GM23248 (cell line): Measurements from ENCODE around the gene WDPCP. TPM values are rescaled to one million over a fixed set of nuclear protein-coding genes. Genes with fewer than 3 reads are reported as not detected.

ENCODE experiments used
- DNase-seq: peaks from one replicate; pipeline ENCODE4 v3.0.0-alpha.2; 2015
- H2AFZ ChIP-seq: fragments of 200-600 bp; sonication (generic); 2 replicates; pipeline ENCODE4 v1.6.1; 2016; ENCODE audit warnings: antibody characterized with exemption
- H3F3A ChIP-seq: fragments of 200-600 bp; sonication (generic); 2 replicates; pipeline ENCODE4 v1.6.1; 2016; ENCODE audit warnings: mild to moderate bottlenecking, antibody characterized with exemption, mixed run types; ENCODE audit not compliant: insufficient read depth
- H3K27ac ChIP-seq: fragments of 200-600 bp; sonication (generic); 2 replicates; pipeline ENCODE4 v1.5.1; 2016; ENCODE audit warnings: mild to moderate bottlenecking
- H3K27me3 ChIP-seq: fragments of 200-600 bp; sonication (generic); replicated peaks from 2 replicates; pipeline ENCODE4 v1.6.1; 2016; ENCODE audit warnings: mild to moderate bottlenecking; ENCODE audit not compliant: insufficient read depth
- H3K36me3 ChIP-seq: fragments of 200-600 bp; sonication (generic); 2 replicates; pipeline ENCODE4 v1.6.1; 2016; ENCODE audit warnings: low read depth, mild to moderate bottlenecking
- H3K4me1 ChIP-seq: fragments of 200-600 bp; sonication (generic); 2 replicates; pipeline ENCODE4 v1.6.1; 2016; ENCODE audit warnings: mild to moderate bottlenecking; ENCODE audit not compliant: insufficient read depth
- H3K4me2 ChIP-seq: fragments of 200-600 bp; sonication (generic); one replicate; pipeline ENCODE4 v1.6.1; 2016; ENCODE audit warnings: mild to moderate bottlenecking; ENCODE audit not compliant: unreplicated experiment
- H3K4me3 ChIP-seq: fragments of 200-600 bp; sonication (generic); 2 replicates; pipeline ENCODE4 v1.5.1; 2016; ENCODE audit warnings: mild to moderate bottlenecking
- H3K79me2 ChIP-seq: fragments of 200-600 bp; sonication (generic); 2 replicates; pipeline ENCODE4 v1.6.1; 2016; ENCODE audit warnings: mild to moderate bottlenecking; ENCODE audit not compliant: insufficient read depth
- H3K9ac ChIP-seq: fragments of 200-600 bp; sonication (generic); 2 replicates; pipeline ENCODE4 v1.6.1; 2016; ENCODE audit warnings: mild to moderate bottlenecking
- H3K9me2 ChIP-seq: fragments of 200-600 bp; sonication (generic); 2 replicates; pipeline ENCODE4 v1.6.1; 2016; ENCODE audit warnings: mixed run types, mild to moderate bottlenecking, moderate library complexity; ENCODE audit not compliant: insufficient read depth
- H3K9me3 ChIP-seq: fragments of 200-600 bp; sonication (generic); one replicate; pipeline ENCODE4 v1.6.1; 2017; ENCODE audit warnings: low read depth
- H4K20me1 ChIP-seq: fragments of 200-600 bp; sonication (generic); 2 replicates; pipeline ENCODE4 v1.6.0; 2016; ENCODE audit not compliant: insufficient read depth
- EZH2 ChIP-seq: fragments of 200-600 bp; sonication (generic); IDR thresholded peaks from 2 replicates; pipeline ENCODE4 v1.6.1; 2018; ENCODE audit warnings: antibody characterized with exemption, mild to moderate bottlenecking; ENCODE audit not compliant: insufficient read depth, poor library complexity, severe bottlenecking
- EZH2phosphoT487 ChIP-seq: fragments of 200-600 bp; sonication (generic); IDR thresholded peaks from 2 replicates; pipeline ENCODE4 v1.6.1; 2018; ENCODE audit warnings: antibody characterized with exemption, moderate library complexity, mild to moderate bottlenecking, low read depth; ENCODE audit not compliant: insufficient read depth
- WGBS, 2 experiments: methylation state at CpG; one replicate each; pipeline ENCODE4 v1.1.6; 2015 to 2017; ENCODE audit warnings: low lambda C conversion rate in 2 of 2, low coverage in 1 of 2; ENCODE audit errors: missing lambda C conversion rate in 2 of 2; 5-methylcytosine and 5-hydroxymethylcytosine counted together
- in situ Hi-C: fragments of 300-500 bp; cut with MboI; formaldehyde crosslinking; loops from 2 replicates; pipeline ENCODE4 v1.15.0; 2020
- polyA plus RNA-seq: library from polyadenylated mRNA; unstranded; fragments of >200 nt; fragmentation: Nextera tagmentation; extraction: Ambion mirVana; gene quantifications from 2 replicates; pipeline ENCODE4 v1.2.1, GENCODE V29; 2016
- total RNA-seq: library from RNA; depleted of rRNA; stranded (reverse); fragments of >200 nt; shearing (Covaris generic); gene quantifications from 2 replicates; pipeline ENCODE4 v1.2.3, GENCODE V29; 2014

The WDPCP gene
- total and polyA plus RNA-seq, 2 experiments from 2014 or later = 6.0 to 8.1 TPM

DNA sequence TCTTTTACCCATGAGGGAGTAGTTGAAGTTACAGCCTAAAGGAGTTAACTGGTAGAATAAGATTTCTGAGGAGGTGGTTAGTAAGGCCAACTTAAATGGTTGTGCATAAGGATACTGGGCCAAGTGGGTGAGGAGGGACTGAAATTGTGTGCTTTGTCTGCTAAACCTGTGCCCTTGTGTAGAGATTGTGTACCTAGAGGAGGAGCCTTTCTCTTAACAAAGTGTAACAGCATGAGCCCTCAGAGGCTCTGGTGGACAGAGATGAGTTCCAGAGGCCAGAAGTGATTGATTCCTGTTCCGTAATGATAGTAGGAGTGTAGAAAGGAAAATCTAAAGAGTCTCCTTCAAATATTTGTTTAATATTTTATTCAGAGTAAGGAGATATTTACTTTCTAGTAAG, 494.8 kb downstream of the WDPCP start:
- H3K27ac ChIP-seq = no peak overlapping the region
- no peak overlapping the region for H2AFZ ChIP-seq
- no peak overlapping the region for H3K9ac ChIP-seq
- no peaks in the 10 kb centered on the region for H3K4me1 ChIP-seq
- H4K20me1 ChIP-seq = no peaks in the 10 kb centered on the region
- H3K27me3 ChIP-seq = 0 out of 2 replicates have a peak, but pooled peaks cover 6% of the 10 kb centered on the region
- H3K4me3 ChIP-seq = no peak overlapping the region
- no peak for TF ChIP-seq EZH2
- no peak for TF ChIP-seq EZH2phosphoT487
- no peak overlapping the region for H3K4me2 ChIP-seq
- in situ Hi-C loops = no loop called here
- DNase-seq = no peak
- no peaks in the 10 kb centered on the region for H3K9me2 ChIP-seq
- H3K9me3 ChIP-seq = no peaks in the 10 kb centered on the region
- H3K79me2 ChIP-seq = no peaks in the 10 kb centered on the region
- no peaks in the 10 kb centered on the region for H3K36me3 ChIP-seq
- no peaks in the 10 kb centered on the region for H3F3A ChIP-seq
- 64% methylated on average over 1 of the region's 1 CpG for WGBS, 2 experiments

GRCh38 chr2:63092857-63093256, 495.4 kb downstream of the WDPCP start:
- in situ Hi-C loops = no loop called here

GRCh38 chr2:63092401-63092800, 495.9 kb downstream of the WDPCP start:
- Histone ChIP-seq H2AFZ (no peak overlapping the region), H3K36me3 (no peaks in the 10 kb centered on the region), H3K4me3 (no peak overlapping the region), H3K9me2 (no peaks in the 10 kb centered on the region), H4K20me1 (no peaks in the 10 kb centered on the region), H3K27ac (no peak overlapping the region), H3K9ac (no peak overlapping the region), H3K4me1 (no peaks in the 10 kb centered on the region), H3K4me2 (no peak overlapping the region), H3K79me2 (no peaks in the 10 kb centered on the region), H3F3A (no peaks in the 10 kb centered on the region), H3K27me3 (0 out of 2 replicates have a peak, but pooled peaks cover 6% of the 10 kb centered on the region), H3K9me3 (no peaks in the 10 kb centered on the region)
- 67 to 71% methylated on average over 1 of the region's 1 CpG for WGBS, 2 experiments
- no peak for TF ChIP-seq EZH2
- no peak for TF ChIP-seq EZH2phosphoT487
- no peak for DNase-seq
- in situ Hi-C loops = no loop called here

More at GRCh38 chr2:63092857-63093256, 495.4 kb downstream of the WDPCP start:
- no peak overlapping the region for H3K9ac ChIP-seq
- DNase-seq = no peak
- H3K4me3 ChIP-seq = no peak overlapping the region
- no peak overlapping the region for H3K4me2 ChIP-seq
- no peaks in the 10 kb centered on the region for H4K20me1 ChIP-seq
- H3K9me3 ChIP-seq = no peaks in the 10 kb centered on the region
- H3K27ac ChIP-seq = no peak overlapping the region
- H2AFZ ChIP-seq = no peak overlapping the region
- no peaks in the 10 kb centered on the region for H3K36me3 ChIP-seq
- H3K27me3 ChIP-seq = 0 out of 2 replicates have a peak, but pooled peaks cover 6% of the 10 kb centered on the region
- TF ChIP-seq EZH2 (no peak), EZH2phosphoT487 (no peak)
- H3K79me2 ChIP-seq = no peaks in the 10 kb centered on the region
- H3F3A ChIP-seq = no peaks in the 10 kb centered on the region
- 23 to 26% methylated on average over 1 of the region's 1 CpG for WGBS, 2 experiments
- H3K9me2 ChIP-seq = no peaks in the 10 kb centered on the region
- H3K4me1 ChIP-seq = no peaks in the 10 kb centered on the region

DNA sequence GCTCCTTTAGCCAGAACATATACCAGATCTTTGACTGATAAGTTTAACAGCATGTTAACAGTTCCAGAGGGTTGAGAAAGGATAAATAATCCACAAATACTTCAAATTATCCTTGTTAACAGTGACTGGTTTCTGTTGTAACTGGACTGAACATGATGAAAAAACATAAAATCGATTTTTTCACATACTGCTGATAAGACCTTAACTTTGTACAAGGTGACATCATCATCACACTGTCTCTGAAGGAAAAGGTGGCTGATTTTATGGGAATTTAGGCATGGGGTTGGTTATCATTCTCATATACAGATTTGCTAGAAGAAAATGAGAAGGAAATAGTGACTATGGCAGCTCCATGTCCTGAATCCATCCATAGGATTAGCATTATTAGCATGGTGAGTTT, 501.6 kb downstream of the WDPCP start:
- Histone ChIP-seq H3K36me3 (no peaks in the 10 kb centered on the region), H3K4me1 (no peaks in the 10 kb centered on the region), H3K27me3 (peaks cover 15% of the 10 kb centered on the region; the same call in 1 of the 2 replicates), H4K20me1 (no peaks in the 10 kb centered on the region), H2AFZ (no peak overlapping the region), H3K9ac (no peak overlapping the region), H3F3A (no peaks in the 10 kb centered on the region), H3K9me2 (no peaks in the 10 kb centered on the region), H3K4me3 (no peak overlapping the region), H3K4me2 (no peak overlapping the region), H3K79me2 (no peaks in the 10 kb centered on the region), H3K27ac (no peak overlapping the region), H3K9me3 (no peaks in the 10 kb centered on the region)
- TF ChIP-seq EZH2phosphoT487 (no peak), EZH2 (no peak)
- DNase-seq = no peak
- in situ Hi-C loops = no loop called here
- WGBS, 2 experiments = 3 to 4% methylated on average over 1 of the region's 1 CpG

GRCh38 chr2:63081404-63081803, 506.9 kb downstream of the WDPCP start:
- Histone ChIP-seq H3K79me2 (no peaks in the 10 kb centered on the region), H3K9ac (no peak overlapping the region), H3K36me3 (no peaks in the 10 kb centered on the region), H3K4me2 (no peak overlapping the region), H3K9me3 (no peaks in the 10 kb centered on the region), H3K27me3 (peaks cover 11% of the 10 kb centered on the region; the same call in 1 of the 2 replicates), H3K4me1 (no peaks in the 10 kb centered on the region), H3K27ac (no peak overlapping the region), H3K4me3 (no peak overlapping the region), H2AFZ (no peak overlapping the region), H4K20me1 (no peaks in the 10 kb centered on the region), H3K9me2 (no peaks in the 10 kb centered on the region), H3F3A (no peaks in the 10 kb centered on the region)
- 48 to 50% methylated on average over 4 of the region's 4 CpGs for WGBS, 2 experiments
- TF ChIP-seq EZH2 = no peak
- no peak for TF ChIP-seq EZH2phosphoT487
- DNase-seq = no peak
- in situ Hi-C loops = no loop called here
